Vagina (tissue), 2 donors: ENCODE data around the gene CREB3L1. TPM values are rescaled to one million over a fixed set of nuclear protein-coding genes. Genes with fewer than 3 reads are reported as not detected.

ENCODE experiments used
- DNase-seq, 2 donors: peaks; one replicate each; pipeline ENCODE4 v3.0.0-alpha.2; 2017; ENCODE audit errors: extremely low spot score in 2 of 2
- H3K27ac ChIP-seq: fragments of 200-600 bp; sonication (generic); one replicate; pipeline ENCODE4 v1.5.1; 2019
- H3K27me3 ChIP-seq: fragments of 200-600 bp; sonication (generic); one replicate; pipeline ENCODE4 v1.5.1; 2019
- H3K36me3 ChIP-seq, 2 donors: fragments of 200-600 bp; sonication (generic); one replicate each; pipeline ENCODE4 v1.5.1; 2017 to 2019
- H3K4me1 ChIP-seq: fragments of 200-600 bp; sonication (generic); one replicate; pipeline ENCODE4 v1.5.1; 2019
- H3K4me3 ChIP-seq, 2 donors: fragments of 200-600 bp; sonication (generic); 1 replicate in 1 of 2; 2 replicates in 1 of 2; pipeline ENCODE4 v1.5.1; 2016 to 2019
- H3K9me3 ChIP-seq: fragments of 200-600 bp; sonication (generic); one replicate; pipeline ENCODE4 v1.5.1; 2019
- CTCF ChIP-seq, 3 experiments: fragments of 450-650 bp in 2 of 3; fragments of 200-600 bp in 1 of 3; sonication (generic) in 1 of 3; IDR thresholded peaks; one replicate each; pipeline ENCODE4 v1.5.1; 2017 to 2019; ENCODE audit warnings: antibody characterized with exemption in 3 of 3, mild to moderate bottlenecking in 2 of 3, moderate library complexity in 2 of 3
- POLR2A ChIP-seq, 2 donors: fragments of 450-650 bp; IDR thresholded peaks; one replicate each; pipeline ENCODE4 v1.6.1; 2017; ENCODE audit warnings: antibody characterized with exemption in 2 of 2, mild to moderate bottlenecking in 2 of 2, moderate library complexity in 2 of 2
- POLR2AphosphoS5 ChIP-seq, 2 donors: sonication (generic); formaldehyde crosslinking; IDR thresholded peaks; one replicate each; pipeline ENCODE4 v1.9.0; 2017; ENCODE audit warnings: antibody characterized with exemption in 2 of 2, mild to moderate bottlenecking in 2 of 2, low read depth in 1 of 2; ENCODE audit not compliant: insufficient read depth in 1 of 2
- intact Hi-C: fragments of 100-400 bp; cut with DNase I; formaldehyde crosslinking; loops from one replicate; pipeline ENCODE4 v1.15.1; 2023
- total RNA-seq: library from RNA; depleted of rRNA; stranded (reverse); fragments of >200 nt; gene quantifications from one replicate; pipeline ENCODE4 v1.2.3, GENCODE V29; 2016

CREB3L1 gene
- total RNA-seq, 1 donor from 2014 or later = 11.8 TPM

- intact Hi-C loops = loop anchor here (5.0 kb wide), 1 partner anchor 49 kb away; no protein-coding TSS in a partner anchor
- peaks cover 69% of the 10 kb centered on the region for H3K4me1 ChIP-seq
- TF ChIP-seq POLR2AphosphoS5 (IDR thresholded peaks at IDR 0.05; ENCODE audit: insufficient read depth in 1 of 2, low read depth in 1 of 2) (peak in 1 of 2 donors; percentile 50), CTCF (IDR thresholded peaks at IDR 0.05) (no peak), POLR2A (IDR thresholded peaks at IDR 0.05) (no peak)
- no peak for DNase-seq
- H3K36me3 ChIP-seq = no peaks in the 10 kb centered on the region
- H3K27ac ChIP-seq = peak overlapping the region; percentile 89
- no peaks in the 10 kb centered on the region for H3K27me3 ChIP-seq
- no peaks in the 10 kb centered on the region for H3K9me3 ChIP-seq
- no peak overlapping the region for H3K4me3 ChIP-seq
Observed at GRCh38 chr11:46291441-46292150, 14.1 kb downstream of the CREB3L1 start.

- Histone ChIP-seq H3K4me1 (peaks cover 83% of the 10 kb centered on the region), H3K9me3 (no peaks in the 10 kb centered on the region), H3K27ac (peak overlapping the region; percentile 89), H3K4me3 (no peak overlapping the region), H3K36me3 (no peaks in the 10 kb centered on the region), H3K27me3 (no peaks in the 10 kb centered on the region)
- no peak for TF ChIP-seq CTCF (IDR thresholded peaks at IDR 0.05)
- TF ChIP-seq POLR2A (IDR thresholded peaks at IDR 0.05) = no peak
- TF ChIP-seq POLR2AphosphoS5 (IDR thresholded peaks at IDR 0.05; ENCODE audit: insufficient read depth in 1 of 2, low read depth in 1 of 2) = no peak
- intact Hi-C loops = loop anchor here (5.0 kb wide), 1 partner anchor 51 kb away; no protein-coding TSS in a partner anchor
- DNase-seq = no peak
Observed at GRCh38 chr11:46293066-46293465, 15.6 kb downstream of the CREB3L1 start.

- no peak for TF ChIP-seq POLR2AphosphoS5 (IDR thresholded peaks at IDR 0.05; ENCODE audit: insufficient read depth in 1 of 2, low read depth in 1 of 2)
- no peak for TF ChIP-seq CTCF (IDR thresholded peaks at IDR 0.05)
- TF ChIP-seq POLR2A (IDR thresholded peaks at IDR 0.05) = no peak
- no peaks in the 10 kb centered on the region for H3K9me3 ChIP-seq
- H3K4me3 ChIP-seq = no peak overlapping the region
- peaks cover 83% of the 10 kb centered on the region for H3K4me1 ChIP-seq
- no peak for DNase-seq
- no peaks in the 10 kb centered on the region for H3K36me3 ChIP-seq
- intact Hi-C loops = loop anchor here (5.0 kb wide), 1 partner anchor 51 kb away; no protein-coding TSS in a partner anchor
- H3K27ac ChIP-seq = peak overlapping the region; percentile 89
- no peaks in the 10 kb centered on the region for H3K27me3 ChIP-seq
Observed at GRCh38 chr11:46293641-46294103, 16.2 kb downstream of the CREB3L1 start.

GRCh38 chr11:46294365-46295309 is 17.2 kb downstream of the CREB3L1 start:
- intact Hi-C loops = loop anchor here (5.0 kb wide), 1 partner anchor 52 kb away; no protein-coding TSS in a partner anchor
- Histone ChIP-seq H3K9me3 (no peaks in the 10 kb centered on the region), H3K4me1 (peaks cover 80% of the 10 kb centered on the region), H3K4me3 (peak overlapping the region; percentile 50 to 55), H3K36me3 (no peaks in the 10 kb centered on the region), H3K27ac (peak overlapping the region; percentile 89), H3K27me3 (no peaks in the 10 kb centered on the region)
- TF ChIP-seq POLR2AphosphoS5 (IDR thresholded peaks at IDR 0.05; ENCODE audit: insufficient read depth in 1 of 2, low read depth in 1 of 2) (no peak), POLR2A (IDR thresholded peaks at IDR 0.05) (no peak), CTCF (IDR thresholded peaks at IDR 0.05) (no peak)
- no peak for DNase-seq
